Activated CD4-positive, CD25-positive, alpha-beta regulatory T cell treated with anti-CD3 and anti-CD28 coated beads, Interleukin-2, amount 50 U/mL, for 24 hours (primary cell): ENCODE results near the gene RALBP1.
A peak's percentile ranks its signal among the peaks of the same experiment; 100 is the strongest.
"Not testable (repeated sequence)": the region's sequence is repeated elsewhere in the genome, so short reads cannot be mapped to it uniquely, and the experiment has no call there.

Source experiments
- ATAC-seq, 2 donors: fragments of 150-1000 bp; cut with Tn5 transposase; one replicate each; pipeline ENCODE4 v1.10.0; 2021; ENCODE audit warnings: mild to moderate bottlenecking in 1 of 2, moderate library complexity in 1 of 2

The RALBP1 gene

DNA sequence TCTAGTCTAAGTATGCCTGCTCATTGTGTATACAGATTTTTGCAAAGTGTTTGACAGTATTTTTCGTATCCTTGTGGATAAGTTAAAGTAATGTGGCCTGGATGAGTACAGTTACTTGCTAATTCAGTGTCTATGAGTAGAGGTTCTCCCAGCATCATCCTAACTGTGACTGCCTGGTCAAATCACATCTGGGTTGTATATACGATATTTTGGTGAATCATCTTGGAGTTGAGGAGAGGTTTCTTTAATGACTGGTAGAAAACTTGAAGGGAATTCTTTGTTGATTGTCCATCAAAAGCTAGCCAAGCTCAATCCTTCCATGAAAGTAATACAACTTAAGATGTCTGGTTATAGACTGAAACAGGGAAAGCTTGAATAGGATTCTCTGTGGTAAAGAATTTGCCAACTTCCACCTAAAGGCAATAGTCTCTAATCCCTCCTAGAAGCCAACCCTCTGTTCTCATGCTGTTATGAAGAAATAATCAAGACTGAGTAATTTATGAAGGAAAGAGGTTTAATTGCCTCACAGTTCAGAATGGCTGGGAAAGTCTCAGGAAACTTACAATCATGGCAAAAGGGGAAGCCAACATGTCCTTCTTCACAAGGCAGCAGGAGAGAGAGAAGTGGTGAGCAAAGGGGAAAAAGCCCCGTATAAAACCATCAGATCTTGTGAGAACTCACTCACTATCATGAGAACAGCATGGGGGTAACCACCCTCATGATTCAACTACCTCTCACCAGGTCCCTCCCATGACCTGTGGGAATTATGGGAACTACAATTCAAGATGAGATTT lies 19.4 kb upstream of the RALBP1 start:
- no peak for ATAC-seq

DNA sequence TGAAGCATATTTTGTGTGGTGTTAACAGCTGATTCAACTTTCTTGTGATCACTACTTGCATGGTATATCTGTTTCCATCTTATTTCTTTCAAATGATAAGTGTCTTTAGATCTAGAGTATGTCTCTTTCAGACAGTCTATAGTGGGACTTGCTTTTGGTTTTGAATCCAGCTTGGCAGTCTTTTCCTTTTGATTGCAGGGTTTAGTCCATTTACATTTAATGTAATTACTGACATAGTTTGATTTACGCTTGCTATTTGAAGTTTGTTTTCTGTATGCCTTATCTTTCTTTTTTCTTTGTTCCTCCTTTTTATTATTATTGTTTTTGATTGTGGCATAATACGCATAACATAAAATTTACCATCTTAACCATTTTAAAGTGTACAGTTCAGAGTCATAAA lies 9.2 kb upstream of the RALBP1 start:
- ATAC-seq = no peak

DNA sequence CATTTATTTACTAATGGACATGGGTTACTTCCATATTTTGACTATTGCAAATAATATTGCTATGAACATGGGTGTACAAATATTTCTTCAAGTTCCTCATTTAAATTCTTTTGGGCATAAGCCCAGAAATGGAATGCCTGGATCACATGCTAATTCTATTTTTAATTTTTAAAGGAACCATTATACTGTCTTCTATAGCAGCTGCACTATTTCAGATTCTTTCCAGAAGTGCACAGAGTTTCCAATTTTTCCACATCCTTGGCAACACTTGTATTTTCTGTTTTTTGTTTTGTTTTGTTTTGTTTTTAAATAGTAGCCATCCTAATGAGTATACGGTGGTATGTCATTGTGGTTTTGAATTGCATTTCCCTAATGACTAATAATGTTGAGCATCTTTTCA lies 8.5 kb upstream of the RALBP1 start:
- ATAC-seq = no peak

DNA sequence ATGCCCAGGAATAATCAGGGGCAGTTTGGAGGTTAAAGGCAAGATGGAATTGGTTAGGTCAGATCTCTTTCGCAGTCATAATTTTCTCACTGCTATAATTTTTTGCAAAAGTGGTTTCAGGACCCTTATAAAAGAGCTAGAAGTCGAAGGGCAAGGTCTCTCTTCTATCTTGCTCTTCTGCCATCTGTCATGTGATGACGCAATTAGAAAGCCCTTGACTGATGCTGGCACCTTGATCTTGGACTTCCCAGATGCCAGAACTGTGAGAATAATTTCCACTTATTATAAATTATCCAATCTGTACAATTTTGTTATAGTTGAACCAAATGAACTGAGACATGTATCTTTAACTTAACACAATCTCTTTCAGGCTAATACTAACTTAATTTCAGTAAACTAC lies 6.3 kb upstream of the RALBP1 start:
- ATAC-seq = no peak

DNA sequence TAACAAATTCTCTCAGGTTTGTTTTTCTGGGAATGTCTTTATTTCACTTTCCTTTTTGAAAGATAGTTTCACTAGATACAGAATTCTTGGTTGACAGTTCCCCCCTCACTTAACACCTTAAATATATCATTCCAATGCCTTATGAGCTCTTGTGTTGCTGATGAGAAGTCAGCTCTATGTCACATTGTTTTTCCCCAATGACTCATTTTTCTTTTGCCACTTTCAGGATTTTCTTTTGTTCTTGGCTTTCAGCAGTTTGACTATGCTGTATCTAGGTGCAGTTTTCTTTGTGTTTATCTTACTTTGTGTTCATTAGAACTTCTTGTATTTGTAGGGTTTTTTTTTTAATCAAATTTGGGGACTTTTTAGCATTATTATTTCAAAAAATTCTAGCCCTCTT lies 5.6 kb upstream of the RALBP1 start:
- ATAC-seq = no peak

DNA sequence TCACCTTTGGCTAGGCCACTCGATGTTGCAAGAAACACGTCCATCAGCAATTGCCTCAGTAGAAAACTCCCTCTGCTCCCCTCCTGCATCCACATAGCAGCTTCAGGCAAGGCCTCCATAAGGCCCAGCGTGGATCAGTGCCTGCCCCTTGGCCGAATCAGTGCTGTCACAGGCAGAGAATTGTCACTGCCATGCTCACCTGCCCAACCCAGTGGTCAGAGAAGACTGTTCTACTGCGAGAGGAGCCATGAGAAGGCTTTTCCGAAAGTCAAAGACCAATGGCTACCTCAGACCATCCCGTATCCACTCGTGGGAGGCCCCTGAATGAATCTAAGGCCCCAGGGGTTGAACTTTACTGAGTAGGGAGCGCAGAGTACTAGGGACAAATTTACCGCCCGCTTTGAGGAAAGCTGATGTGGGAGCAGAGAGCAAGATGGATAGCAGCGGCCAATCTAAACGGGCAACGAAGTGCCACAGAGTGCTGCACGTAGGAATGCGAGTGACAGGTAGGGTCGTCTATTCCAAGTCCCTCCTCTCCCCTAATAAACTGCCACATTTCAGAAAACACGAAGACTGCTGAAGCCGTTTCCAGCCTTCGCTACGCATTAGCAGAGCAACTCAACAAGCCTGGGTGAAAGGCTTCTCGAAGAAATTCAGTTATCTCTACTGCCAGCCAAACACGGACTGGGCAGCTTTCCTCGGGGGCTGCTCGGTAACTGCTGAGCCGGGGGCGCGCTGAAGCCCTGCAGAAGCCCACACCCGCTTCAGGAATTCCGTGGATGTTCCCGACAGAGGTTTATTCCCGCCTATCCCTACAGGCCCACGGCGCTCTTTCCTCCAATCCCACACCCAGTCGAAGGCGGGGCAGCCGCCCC lies 968 bp upstream of the RALBP1 start:
- no peak for ATAC-seq

DNA sequence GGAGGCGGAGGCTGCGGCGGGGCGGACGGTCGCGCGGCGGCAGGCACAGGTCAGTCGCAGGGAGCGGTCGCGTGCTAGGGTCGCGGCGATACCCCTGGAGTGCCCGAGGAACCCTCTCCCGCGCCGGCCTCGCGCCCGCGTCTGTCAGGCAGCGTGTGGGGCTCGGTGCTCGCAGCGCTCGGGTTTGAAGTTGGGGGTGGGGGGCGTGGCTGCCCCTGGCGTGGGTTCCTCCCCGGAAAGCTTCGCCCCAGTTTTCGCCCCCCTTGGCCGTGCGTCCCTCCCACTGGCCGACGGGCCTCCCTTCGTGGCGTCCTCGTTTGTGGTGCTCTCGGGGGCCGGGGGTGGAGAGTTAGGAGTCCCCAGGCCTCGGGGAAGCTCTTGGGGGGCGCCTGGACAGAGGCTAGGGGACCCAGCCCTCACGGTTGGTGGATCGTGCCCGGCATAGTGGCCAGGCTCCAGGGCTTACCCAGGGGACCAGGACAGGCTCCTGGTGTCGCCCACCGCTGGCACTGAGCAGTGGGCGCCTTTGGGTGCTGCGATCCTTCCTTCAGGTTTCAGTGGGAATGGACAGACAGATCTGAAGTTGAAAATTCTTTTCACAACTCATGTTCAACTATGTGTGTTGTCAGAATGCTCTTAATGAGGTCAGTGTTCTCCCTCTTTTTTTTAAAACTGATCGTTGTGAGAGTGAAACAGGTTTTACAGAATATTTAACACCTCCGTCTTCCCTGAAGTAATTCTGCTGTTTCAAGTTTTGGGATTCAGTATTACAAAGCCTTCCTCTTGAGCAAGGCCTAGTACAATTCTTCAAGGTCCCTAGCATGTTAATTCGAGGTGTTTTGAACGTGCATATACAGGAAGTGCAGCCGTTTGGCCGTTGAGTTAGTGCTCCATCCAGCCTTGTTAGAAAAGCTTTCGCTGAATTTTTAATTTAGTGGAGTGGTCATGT lies 604 bp downstream of the RALBP1 start:
- ATAC-seq = peak; percentile 6 to 12

DNA sequence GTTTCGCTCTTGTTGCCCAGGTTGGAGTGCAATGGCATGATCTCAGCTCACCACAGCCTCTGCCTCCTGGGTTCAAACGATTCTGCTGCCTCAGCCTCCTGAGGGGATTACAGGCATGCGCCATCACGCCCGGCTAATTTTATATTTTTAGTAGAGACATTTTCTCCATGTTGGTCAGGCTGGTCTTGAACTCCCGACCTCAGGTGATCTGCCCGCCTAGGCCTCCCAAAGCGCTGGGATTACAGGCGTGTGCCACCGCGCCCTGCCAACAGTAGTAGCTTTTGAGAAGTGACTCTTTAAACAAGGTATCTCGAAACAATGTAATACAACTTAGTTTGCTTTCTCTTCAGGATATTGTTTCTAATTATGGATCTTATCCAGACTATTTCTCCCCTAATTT lies 1.6 kb downstream of the RALBP1 start:
- ATAC-seq = not testable (repeated sequence)

DNA sequence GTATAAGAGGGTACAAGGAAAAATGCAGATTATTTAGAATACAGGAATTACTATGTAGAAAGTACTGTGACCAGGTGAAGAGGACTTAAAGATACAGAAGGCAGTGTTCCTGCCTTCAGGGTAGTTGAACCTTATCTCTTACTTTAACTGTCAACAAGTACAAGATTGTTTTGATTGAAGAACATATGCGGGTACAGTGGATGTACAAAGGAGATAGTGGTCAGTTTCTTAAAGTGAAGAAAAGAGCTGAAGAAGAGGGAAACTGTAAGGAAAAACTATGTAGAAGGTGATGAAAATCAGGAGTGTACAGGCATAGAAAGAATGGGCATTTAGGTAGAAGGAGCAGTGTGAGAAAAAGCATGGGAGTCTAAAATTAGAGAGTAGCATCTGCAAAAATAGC lies 2.2 kb downstream of the RALBP1 start:
- ATAC-seq = no peak

DNA sequence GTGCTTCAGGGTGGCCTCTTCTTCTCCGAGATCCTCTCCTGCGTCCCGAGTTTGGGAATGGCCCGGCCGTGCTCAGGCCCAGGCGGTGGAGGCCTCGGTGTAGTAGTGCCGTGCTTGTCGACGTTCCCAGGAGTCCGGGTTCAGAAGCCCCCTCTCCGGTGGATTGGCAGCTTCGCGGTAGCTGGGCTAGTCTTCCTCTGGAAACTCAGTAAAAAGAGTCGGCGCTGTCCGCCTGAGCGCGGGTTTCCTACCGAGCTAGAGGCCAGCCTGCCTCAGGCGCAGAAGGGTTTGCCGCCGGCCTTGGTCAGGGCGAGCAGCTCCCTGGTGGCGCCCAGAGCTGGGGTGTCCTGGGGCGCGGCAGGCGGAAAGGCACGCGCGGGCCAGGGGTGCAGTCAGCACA lies 3.2 kb downstream of the RALBP1 start:
- no peak for ATAC-seq

DNA sequence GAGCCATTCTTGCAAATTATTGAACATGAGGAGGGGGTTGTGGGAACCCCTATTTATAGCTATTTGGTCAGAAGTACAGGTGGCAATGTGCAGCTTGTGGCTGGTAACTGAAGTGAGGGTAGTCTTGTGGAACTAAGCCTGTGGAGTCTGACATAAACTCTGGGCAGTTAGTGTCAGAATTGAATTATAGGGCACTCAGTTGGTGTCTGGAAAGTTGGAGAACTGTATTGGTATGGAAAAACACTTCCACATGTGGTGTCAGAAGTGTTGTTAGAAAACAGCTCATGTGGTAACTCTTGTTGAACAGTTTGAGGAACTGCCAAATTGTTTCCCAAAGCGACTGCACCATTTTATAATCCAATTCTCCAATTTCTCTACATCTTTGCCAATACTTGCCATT lies 7.5 kb downstream of the RALBP1 start:
- no peak for ATAC-seq

DNA sequence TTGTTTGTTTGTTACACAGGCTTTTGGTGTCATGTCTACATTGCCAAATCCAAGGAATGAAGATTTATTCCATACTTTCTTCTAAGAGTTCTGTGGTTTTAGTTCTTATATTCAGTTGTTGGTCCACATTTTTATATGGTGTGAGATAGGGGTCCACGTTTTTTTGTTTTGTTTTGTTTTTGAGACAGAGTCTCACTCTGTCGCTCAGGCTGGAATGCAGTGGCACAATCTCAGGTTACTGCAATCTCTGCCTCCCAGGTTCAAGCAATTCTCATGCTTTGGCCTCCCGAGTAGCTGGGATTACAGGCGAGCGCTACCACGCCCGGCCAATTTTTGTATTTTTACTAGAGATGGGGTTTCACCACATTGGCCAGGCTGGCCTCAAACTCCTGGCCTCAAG lies 8.2 kb downstream of the RALBP1 start:
- no peak for ATAC-seq

DNA sequence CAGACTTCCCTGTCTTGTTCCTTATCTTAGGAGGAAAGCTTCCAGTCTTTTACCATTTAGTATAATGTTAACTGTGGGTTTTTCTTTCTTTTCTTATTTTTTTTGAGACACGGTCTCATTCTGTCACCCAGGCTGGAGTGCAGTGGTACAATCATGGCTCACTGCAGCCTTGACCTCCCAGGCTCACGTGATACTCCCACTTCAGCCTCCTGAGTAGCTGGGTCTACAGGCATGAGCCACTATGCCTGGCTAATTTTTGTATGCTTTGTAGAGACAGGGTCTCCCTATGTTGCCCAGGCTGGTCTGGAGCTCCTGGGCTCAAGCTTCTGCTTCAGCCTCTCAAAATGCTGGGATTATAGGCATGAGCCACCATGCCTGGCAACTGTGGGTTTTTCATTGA lies 9.5 kb downstream of the RALBP1 start:
- not testable (repeated sequence) for ATAC-seq

DNA sequence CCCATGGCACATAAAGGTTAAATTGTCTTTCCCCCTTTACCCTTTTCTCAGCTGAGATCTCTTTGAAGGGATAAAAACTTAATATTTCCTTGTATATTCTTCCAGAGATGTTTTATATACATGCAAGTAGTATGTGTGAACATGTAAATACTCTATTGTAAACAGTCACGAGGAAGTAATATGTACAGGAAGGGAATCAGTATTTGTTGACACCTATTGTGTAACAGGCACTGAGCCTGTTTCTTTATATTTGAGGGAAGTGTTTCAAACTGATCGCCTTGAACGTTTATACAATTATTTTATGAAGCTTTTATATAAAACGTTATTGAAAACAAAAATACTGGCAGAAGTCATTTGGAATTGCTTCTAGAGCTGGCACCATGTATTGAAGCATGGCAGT lies 13.2 kb downstream of the RALBP1 start:
- no peak for ATAC-seq

DNA sequence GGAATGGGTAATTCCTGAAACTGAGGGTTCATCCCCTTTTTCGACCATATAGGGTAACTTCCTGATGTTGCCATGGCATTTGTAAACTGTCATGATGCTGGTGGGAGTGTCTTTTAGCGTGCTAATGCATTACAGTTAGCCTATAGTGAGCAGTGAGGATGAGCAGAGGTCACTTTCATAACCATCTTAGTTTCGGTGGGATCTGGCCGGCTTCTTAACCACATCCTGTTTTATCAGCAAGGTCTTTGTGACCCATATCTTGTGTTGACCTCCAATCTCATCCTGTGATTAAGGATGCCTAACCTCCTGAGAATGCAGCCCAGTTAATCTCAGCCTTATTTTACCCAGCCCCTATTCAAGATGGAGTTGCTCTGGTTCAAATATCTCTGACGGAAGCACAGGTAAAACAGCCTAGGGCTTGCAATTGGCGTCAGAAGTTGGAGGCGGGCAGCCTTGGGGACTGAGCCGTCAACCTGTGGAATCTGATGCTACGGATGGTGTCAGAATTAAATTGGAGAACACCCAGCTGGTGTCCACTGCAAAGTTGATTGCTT lies 19.5 kb downstream of the RALBP1 start:
- peak in 1 of 2 donors; percentile 36 for ATAC-seq

DNA sequence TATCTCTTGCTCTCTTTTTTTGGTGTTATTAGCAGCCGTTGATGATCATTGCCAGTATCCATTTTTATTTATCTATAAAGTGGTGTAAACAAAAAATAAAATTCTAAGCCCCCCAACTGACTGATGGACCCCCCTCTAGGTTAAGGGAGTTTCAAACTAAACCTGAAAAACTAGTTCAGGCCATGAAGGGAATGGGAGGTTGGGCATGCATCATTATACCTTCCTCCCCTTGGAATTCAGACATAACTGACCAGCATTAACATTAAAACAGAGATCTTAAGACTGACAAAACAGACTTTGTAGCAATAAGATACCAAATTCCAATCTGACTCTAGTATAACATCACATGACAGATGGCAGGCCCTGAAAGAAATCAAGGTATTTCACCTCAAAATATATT lies 20.2 kb downstream of the RALBP1 start:
- no peak for ATAC-seq

DNA sequence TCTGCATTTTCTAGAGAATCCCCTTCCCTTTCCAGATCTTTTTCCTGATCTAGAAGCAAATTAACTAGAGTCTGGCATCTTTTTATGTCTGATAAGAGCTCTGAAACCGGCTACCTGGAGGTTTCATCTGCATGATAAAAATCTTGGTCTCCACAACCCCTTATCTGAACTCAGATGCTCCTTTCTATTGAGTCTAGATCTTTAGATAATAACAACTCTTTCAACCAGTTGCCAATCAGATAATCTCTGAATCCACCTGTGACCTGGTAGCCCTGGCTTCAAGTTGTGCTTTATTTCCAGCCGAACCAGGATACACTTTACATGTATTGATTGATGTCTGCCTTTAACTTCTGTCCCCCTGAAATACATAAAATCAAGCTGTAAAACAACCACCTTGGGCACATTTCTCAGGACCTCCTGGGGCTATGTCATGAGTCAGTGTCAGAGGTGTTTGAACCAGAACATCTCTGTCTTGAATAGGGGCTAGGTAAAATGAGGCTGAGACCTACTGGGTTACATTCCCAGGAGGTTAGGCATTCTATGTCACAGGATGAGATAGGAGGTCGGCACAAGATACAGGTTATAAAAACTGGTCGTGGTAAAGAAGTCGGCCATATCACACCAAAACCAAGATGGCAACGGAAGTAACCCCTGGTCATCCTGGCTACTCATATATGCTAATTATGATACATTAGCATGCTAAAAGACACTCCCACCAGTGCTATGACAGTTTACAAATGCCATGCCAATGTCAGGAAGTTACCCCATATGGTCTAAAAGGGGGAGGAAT lies 20.8 kb downstream of the RALBP1 start:
- no peak for ATAC-seq

DNA sequence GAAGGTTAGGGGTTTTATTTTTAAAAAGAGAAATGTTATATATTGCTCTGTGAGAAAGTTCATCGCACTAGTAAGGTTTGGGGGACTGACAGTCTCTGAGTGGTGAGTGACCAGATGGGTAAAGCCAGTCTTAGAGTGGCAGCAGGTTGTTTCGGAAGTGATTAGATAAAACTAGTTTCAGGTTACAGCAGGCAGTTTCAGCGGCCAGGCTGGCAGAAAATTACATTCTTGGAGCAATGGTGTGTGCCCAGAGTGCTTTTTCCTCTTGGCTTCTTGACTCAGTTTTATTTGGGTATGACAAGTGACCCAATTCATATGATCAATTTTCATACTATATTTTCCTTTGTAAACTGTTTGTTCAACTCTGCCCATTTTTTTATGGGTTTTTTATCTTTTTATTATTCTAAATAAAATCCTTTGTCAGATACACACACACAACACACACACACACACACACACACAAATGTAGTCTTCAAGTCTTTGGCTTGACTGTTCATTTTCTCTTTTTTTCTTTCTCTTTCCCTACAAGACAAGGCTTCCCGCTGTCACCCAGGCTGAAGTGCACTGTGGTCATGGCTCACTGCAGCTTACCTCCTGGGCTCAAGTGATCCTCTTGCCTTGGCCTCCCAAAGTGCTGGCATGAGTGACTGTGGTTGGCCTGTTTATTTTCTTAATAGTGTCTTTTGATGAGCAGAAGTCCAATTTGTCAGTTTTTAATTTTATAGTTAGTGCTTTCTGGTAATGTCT lies 30.9 kb downstream of the RALBP1 start:
- no peak for ATAC-seq

DNA sequence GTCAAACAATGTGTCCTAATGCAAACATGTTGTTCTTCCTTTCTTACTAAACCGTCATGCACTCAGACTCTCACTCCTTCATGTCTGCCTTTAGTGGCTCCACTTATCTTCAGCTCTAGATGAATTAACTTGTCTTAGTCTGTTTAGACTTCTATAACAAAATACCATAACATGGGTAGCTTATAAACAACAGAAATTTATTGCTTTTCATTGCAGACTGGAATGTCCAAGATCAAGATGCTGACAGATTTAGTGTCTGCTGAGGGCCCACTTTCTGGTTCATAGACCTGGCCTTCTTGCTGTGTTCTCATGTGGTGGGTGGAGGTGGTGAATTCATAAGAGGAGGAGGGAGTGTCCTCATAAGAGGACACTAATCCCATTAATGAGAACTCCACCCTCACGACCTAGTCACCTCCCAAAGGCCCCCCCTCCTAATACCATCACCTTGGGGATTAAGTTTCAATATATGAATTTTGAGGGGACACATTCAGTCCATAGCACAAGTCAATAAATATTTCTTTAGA lies 32.3 kb downstream of the RALBP1 start:
- ATAC-seq = no peak

DNA sequence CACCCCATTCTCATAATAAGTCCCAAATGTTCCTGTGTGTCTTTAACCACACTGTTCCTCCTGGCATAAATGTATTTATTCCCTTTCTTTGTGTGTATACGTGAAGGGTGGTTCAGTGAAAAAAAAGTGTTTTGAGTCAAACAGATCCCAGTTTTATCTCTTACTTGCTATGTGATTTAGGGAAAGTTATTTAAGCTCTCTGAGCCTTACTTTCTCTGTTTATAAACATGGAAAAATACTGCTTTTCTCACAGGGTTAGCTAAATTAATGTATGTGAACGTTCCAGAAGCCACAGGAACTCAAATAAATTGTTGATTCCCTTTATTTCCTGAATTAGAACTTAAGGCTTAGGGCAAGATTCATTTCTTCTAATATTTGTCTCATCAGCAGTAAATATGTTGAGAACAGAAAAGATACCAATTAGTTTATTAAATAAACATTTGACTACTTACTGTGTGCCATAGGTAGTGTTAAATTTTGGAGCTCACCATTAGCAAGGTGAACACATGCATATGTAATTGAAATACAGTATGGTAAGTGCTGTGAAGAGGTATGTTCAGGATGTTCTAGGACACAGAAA lies 33.2 kb downstream of the RALBP1 start:
- no peak for ATAC-seq
